Right lobe of liver (tissue), 4 donors: ENCODE data around the gene LEF1.

Experiments used
- CTCF ChIP-seq, 4 donors: fragments of 200-600 bp in 3 of 4; fragments of 450-650 bp in 1 of 4; IDR thresholded peaks; one replicate each; pipeline versions ENCODE4 v1.5.1 to v1.8.0; 2016 to 2022; ENCODE audit warnings: antibody characterized with exemption in 4 of 4, mild to moderate bottlenecking in 2 of 4
- POLR2A ChIP-seq: fragments of 450-650 bp; IDR thresholded peaks from one replicate; pipeline ENCODE4 v1.6.1; 2017; ENCODE audit warnings: antibody characterized with exemption, mild to moderate bottlenecking
- donor health status: DM: no; HTN: no; CAD: no.
- donor health status: DM: no; HTN: no; CAD: no.
- donor health status: DM: no; HTN: yes; CAD: no.

GRCh38 chr4:108114503-108114902 is 54.2 kb downstream of the LEF1 start:
- no peak for TF ChIP-seq CTCF (IDR thresholded peaks at IDR 0.05)
- TF ChIP-seq POLR2A = no peak
